Subcutaneous abdominal adipose tissue (tissue), 5 donors: ENCODE measurements around the gene TRRAP.
"Not testable (repeated sequence)": the region's sequence is repeated elsewhere in the genome, so short reads cannot be mapped to it uniquely, and the experiment has no call there.

Source experiments
- H3K27ac ChIP-seq: one replicate; pipeline ENCODE4 v1.7.0; 2013; ENCODE audit warnings: low read depth, mild to moderate bottlenecking, inconsistent platforms, low read length, moderate library complexity
- H3K27me3 ChIP-seq, 5 donors: one replicate each; pipeline ENCODE4 v1.7.0; 2013; ENCODE audit warnings: low read length in 5 of 5, inconsistent platforms in 1 of 5; ENCODE audit not compliant: control insufficient read depth in 5 of 5, insufficient read depth in 4 of 5
- H3K36me3 ChIP-seq, 5 donors: one replicate each; pipeline ENCODE4 v1.7.0; 2013; ENCODE audit warnings: low read length in 5 of 5; ENCODE audit not compliant: control insufficient read depth in 5 of 5, insufficient read depth in 5 of 5
- H3K4me1 ChIP-seq, 5 donors: one replicate each; pipeline ENCODE4 v1.7.0; 2013; ENCODE audit warnings: low read length in 5 of 5, mild to moderate bottlenecking in 3 of 5, moderate library complexity in 1 of 5; ENCODE audit not compliant: control insufficient read depth in 5 of 5, insufficient read depth in 5 of 5
- H3K4me3 ChIP-seq, 5 donors: one replicate each; pipeline ENCODE4 v1.7.0; 2013; ENCODE audit warnings: low read length in 5 of 5, low read depth in 1 of 5
- H3K9ac ChIP-seq, 5 donors: one replicate each; pipeline ENCODE4 v1.7.0; 2013; ENCODE audit warnings: low read length in 5 of 5, mild to moderate bottlenecking in 4 of 5, moderate library complexity in 3 of 5
- H3K9me3 ChIP-seq, 5 donors: one replicate each; pipeline ENCODE4 v1.7.0; 2013; ENCODE audit warnings: low read length in 5 of 5; ENCODE audit not compliant: control insufficient read depth in 5 of 5
- donor health status: healthy.
- donor health status: healthy.
- donor health status: healthy.
- donor health status: healthy.
- donor health status: healthy.

Gene TRRAP

DNA sequence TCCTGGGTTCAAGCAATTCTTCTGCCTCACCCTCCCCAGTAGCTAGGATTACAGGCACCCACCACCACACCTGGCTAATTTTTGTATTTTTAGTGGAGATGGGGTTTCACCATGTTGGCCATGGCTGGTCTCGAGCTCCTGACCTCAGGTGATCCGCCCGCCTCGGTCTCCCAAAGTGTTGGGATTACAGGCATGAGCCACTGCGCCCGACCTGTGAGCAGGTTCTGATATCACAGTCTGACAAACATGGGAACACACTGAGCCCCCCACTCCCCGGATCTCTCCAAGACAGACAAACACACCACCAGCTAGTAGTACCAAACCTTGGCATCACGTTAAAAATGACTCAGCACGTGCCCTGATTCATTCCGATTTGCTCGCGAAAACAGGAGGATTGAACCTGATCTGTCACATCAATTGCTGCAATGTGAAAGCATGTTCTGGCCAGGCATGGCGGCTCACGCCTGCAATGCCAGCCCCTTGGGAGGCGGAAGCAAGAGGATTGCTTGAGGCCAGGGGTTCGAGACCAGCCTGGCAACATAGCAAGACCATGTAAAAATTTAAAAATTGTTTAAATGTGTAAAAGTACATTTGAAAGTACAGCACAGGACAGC is 159.1 kb downstream of the TRRAP start:
- Histone ChIP-seq H3K27me3 (no peaks in the 10 kb centered on the region), H3K9ac (no peak overlapping the region), H3K4me3 (no peak overlapping the region), H3K27ac (no peak overlapping the region), H3K9me3 (no peaks in the 10 kb centered on the region), H3K36me3 (peaks cover 5 to 94% (median 84%) of the 10 kb centered on the region in 5 donors), H3K4me1 (peaks cover 4 to 15% (median 13%) of the 10 kb centered on the region in 5 donors)

DNA sequence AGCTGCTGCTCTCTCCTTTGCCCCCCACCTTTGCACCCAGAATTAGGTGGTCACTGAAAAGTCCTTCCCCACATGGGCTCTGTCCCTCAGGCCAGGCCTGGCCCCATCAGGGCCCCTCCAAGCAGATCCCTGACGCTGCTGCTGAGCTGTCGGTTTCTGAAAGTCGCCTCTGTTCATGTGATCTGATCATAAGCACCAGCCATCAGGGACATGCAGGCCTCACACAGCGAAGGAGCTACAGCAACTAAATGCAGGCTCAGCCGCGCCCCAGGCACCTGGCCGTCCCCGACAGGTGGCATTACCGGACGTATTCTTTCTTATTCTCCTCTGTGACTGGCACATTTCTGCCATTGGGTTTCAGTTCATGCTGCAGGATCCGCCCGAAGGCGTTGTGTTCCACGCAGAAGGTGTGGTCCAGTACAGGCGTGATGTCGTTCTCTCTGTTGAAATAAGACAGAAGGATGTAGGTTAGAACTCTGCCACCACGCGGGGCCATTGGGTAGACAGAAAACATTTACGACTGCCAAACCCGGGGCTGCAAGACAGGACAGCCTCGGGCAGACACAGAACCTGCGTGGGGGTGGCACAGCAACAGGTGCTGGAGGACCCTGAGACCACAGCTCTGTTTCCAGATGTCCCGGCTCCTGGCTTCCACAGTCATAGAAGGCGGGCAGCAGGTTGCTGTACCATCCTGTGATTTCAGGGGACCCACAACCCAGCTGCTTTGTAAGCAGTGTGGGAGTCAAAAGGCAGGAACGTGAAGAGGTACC is 159.9 kb downstream of the TRRAP start:
- H3K36me3 ChIP-seq, result peaks cover 13 to 91% (median 83%) of the 10 kb centered on the region in 5 donors

DNA sequence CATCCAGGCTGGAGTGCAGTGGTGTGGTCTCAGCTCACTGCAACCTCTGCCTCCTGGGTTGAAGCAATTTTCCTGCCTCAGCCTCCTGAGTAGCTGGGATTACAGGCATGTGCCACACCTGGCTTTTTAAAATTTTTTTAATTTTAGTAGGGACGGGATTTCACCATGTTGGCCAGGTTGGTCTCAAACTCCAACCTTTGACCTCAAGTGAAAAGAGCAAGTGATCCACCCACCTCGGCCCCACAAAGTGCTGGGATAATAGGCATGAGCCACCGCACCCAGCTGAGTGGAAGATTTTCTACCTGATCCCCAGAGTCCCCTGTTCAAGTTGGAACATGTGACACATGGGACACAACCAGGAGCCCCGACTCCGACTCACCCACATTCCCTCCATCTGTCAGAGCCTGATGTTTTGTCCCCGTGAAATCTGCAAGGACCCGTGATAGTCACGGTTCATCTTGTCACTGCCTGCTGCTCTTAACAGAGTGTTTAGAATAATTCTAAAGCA is 161.1 kb downstream of the TRRAP start:
- H3K4me3 ChIP-seq, result no peak overlapping the region
- no peaks in the 10 kb centered on the region for H3K9me3 ChIP-seq
- no peak overlapping the region for H3K27ac ChIP-seq
- H3K9ac ChIP-seq, result no peak overlapping the region
- peaks cover 14 to 91% (median 83%) of the 10 kb centered on the region in 5 donors for H3K36me3 ChIP-seq
- H3K4me1 ChIP-seq, result peaks cover 4 to 16% (median 13%) of the 10 kb centered on the region in 5 donors
- H3K27me3 ChIP-seq, result no peaks in the 10 kb centered on the region

More for the DNA sequence above, 159.9 kb downstream of the TRRAP start:
- Histone ChIP-seq H3K9ac (no peak overlapping the region), H3K4me3 (no peak overlapping the region), H3K27me3 (no peaks in the 10 kb centered on the region), H3K4me1 (peaks cover 4 to 16% (median 13%) of the 10 kb centered on the region in 5 donors), H3K27ac (no peak overlapping the region), H3K9me3 (no peaks in the 10 kb centered on the region)

DNA sequence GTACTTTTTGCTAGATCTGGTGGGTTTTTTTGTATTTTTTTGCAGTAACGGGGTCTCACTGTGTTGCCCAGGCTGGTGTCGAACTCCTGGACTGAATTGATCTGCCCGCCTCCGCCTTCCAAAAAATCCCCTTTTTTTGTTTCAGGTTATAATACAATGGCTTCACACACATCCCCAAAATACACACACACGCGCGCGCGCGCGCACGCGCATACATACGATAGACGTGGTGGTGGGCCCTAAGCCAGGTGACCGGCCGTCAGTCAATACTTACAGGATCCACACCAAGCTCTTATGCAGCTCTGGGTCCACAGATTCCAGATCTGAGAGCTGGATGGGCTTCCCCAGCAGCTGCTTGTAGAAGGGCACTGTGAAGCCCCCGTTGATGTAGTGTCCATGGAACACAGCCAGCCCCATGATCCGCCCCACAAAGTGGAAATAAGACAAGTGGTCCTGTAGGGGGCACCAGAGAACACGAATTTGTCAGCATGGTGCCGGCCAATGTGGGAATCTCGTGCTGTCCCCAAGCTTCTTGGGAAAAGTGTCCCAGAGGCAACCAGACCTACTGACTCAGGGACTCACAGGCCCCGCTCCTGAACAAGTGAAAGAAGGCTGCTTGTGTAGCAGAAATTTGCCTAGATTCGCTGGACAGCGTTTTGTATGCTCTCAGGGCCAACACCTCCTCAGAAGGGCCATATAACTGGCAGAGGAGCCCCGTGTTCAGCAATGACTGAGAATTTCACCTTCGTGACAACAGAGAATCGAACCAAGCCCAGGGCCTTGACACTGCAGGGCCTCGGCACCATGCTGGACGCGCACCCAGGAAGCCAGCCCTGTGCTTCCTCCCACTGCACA is 162.0 kb downstream of the TRRAP start:
- H3K27ac ChIP-seq, result peak overlapping the region; percentile 70
- H3K4me1 ChIP-seq, result peaks cover 4 to 16% (median 13%) of the 10 kb centered on the region in 5 donors
- no peaks in the 10 kb centered on the region for H3K9me3 ChIP-seq
- no peaks in the 10 kb centered on the region for H3K27me3 ChIP-seq
- H3K9ac ChIP-seq, result peak overlapping the region in 2 of 5 donors; percentile 32 to 45
- no peak overlapping the region for H3K4me3 ChIP-seq
- peaks cover 16 to 90% (median 82%) of the 10 kb centered on the region in 5 donors for H3K36me3 ChIP-seq

DNA sequence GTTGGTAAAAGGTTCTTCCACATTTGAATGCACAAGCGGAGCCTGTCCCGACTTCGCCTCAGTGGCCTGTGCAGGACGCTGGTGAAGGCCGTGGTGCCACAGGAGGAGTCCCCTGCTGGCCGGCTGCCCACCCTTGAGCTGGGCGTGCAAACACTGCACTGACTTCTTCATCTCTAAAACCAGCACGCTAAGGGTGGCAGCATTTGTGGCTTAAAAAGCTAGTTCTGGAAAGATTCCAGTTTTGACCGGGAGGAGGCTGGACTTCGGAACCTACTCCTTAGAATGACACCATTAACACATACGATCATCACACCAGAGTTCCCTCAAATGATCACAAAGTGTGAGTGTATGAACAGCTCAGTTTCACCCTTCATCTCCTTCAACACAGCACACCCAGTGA is 163.2 kb downstream of the TRRAP start:
- Histone ChIP-seq H3K9me3 (no peaks in the 10 kb centered on the region), H3K4me3 (no peak overlapping the region), H3K9ac (no peak overlapping the region), H3K4me1 (peaks cover 4 to 15% (median 11%) of the 10 kb centered on the region in 5 donors), H3K27ac (no peak overlapping the region), H3K36me3 (peaks cover 23 to 86% (median 78%) of the 10 kb centered on the region in 5 donors), H3K27me3 (no peaks in the 10 kb centered on the region)

DNA sequence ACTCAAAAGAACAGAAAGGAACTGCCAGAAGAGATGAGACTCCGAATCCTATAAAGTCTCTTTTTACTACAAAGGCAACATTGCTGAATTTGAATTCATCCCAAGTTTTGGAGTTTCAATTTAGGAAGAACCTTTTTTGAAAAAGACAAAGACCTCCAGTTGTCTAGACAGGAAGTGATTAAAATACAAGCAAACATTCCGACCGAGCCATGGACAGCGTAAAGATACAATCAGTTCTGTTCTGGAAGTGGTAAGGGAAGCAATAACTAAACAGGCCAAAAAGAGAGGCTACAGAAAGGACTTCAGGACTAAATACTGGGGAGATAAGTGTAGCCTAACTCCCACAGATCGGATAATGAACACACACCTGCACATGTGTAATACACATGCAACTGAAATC is 164.6 kb downstream of the TRRAP start:
- no peaks in the 10 kb centered on the region for H3K27me3 ChIP-seq
- no peak overlapping the region for H3K27ac ChIP-seq
- no peak overlapping the region for H3K4me3 ChIP-seq
- peaks cover 4 to 11% (median 10%) of the 10 kb centered on the region in 5 donors for H3K4me1 ChIP-seq
- H3K9me3 ChIP-seq, result no peaks in the 10 kb centered on the region
- H3K36me3 ChIP-seq, result peaks cover 26 to 86% (median 79%) of the 10 kb centered on the region in 5 donors
- no peak overlapping the region for H3K9ac ChIP-seq

DNA sequence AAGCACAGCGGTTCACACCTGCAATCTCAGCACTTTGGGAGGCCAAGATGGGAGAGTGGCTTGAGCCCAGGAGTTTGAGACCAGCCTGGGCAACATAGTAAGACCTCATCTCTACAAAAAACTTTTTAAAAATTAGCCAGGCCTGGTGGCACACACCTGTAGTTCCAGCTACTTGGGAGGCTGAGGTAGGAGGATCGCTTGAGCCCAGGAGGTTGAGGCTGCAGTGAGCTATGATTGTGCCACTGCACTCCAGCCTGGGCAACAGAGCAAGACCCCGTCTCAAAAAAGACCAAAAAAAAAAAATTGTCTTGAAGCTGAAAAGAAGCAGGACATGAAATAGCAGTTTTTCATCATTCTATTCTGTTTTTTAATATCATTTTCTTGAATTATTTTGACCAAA is 166.5 kb downstream of the TRRAP start:
- H3K36me3 ChIP-seq, result peaks cover 35 to 86% (median 78%) of the 10 kb centered on the region in 5 donors
- not testable (repeated sequence) for H3K27ac ChIP-seq

DNA sequence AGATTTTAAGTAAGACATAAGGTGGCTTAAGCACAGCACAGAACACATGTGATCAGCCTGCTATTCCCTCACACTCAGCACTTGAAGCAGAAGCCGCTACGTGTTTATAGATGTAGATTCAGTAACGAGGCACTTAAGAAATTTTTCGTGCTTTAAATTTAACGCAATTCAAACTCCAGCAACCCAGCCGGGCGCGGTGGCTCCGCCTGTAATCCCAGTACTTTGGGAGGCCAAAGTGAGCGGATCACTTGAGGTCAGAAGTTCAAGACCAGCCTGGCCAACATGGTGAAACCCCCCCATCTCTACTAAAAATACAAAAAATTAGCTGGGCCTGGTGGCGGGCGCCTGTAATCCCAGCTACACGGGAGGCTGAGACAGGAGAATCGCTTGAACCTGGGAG is 167.9 kb downstream of the TRRAP start:
- not testable (repeated sequence) for H3K4me1 ChIP-seq, H3K27ac ChIP-seq, H3K9ac ChIP-seq, H3K4me3 ChIP-seq, H3K9me3 ChIP-seq, H3K27me3 ChIP-seq
- H3K36me3 ChIP-seq, result peaks cover 43 to 85% (median 78%) of the 10 kb centered on the region in 5 donors

More for the DNA sequence above, 166.5 kb downstream of the TRRAP start:
- H3K27me3 ChIP-seq, H3K4me3 ChIP-seq, H3K9ac ChIP-seq, H3K9me3 ChIP-seq: not testable (repeated sequence)
- peaks cover 4 to 11% (median 10%) of the 10 kb centered on the region in 5 donors for H3K4me1 ChIP-seq

DNA sequence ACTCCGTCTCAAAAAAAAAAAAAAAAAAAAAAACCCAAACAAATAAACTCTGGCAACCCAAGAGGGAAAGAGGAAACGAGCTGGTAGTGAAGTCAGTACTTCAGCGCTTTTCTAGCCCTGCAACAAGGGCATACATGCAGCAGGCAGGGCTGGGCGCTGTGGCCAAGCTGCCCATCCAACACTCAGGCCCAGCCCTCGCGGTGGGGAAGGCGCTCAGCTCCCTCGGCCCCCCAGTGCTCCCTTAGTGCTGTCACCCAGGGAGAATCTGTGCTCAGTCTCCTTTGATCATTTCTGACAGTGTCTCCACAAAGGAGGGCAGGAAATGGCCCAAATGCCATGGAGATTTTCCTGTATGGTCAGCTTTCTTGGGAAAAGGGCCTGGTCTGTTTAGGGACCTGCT is 168.4 kb downstream of the TRRAP start:
- Histone ChIP-seq H3K27ac (no peak overlapping the region), H3K4me3 (no peak overlapping the region), H3K9me3 (no peaks in the 10 kb centered on the region), H3K4me1 (peaks cover 0 to 5% (median 3%) of the 10 kb centered on the region in 5 donors), H3K27me3 (no peaks in the 10 kb centered on the region), H3K36me3 (peaks cover 45 to 85% (median 78%) of the 10 kb centered on the region in 5 donors), H3K9ac (no peak overlapping the region)
